GM21367 (cell line): ENCODE results near the gene DOC2B.
"Not testable (repeated sequence)": the region's sequence is repeated elsewhere in the genome, so short reads cannot be mapped to it uniquely, and the experiment has no call there.

ENCODE experiments used
- ATAC-seq: cut with Tn5 transposase; IDR thresholded peaks from one replicate; pipeline ENCODE4 v1.9.1; 2021; ENCODE audit not compliant: unreplicated experiment

DOC2B gene

DNA sequence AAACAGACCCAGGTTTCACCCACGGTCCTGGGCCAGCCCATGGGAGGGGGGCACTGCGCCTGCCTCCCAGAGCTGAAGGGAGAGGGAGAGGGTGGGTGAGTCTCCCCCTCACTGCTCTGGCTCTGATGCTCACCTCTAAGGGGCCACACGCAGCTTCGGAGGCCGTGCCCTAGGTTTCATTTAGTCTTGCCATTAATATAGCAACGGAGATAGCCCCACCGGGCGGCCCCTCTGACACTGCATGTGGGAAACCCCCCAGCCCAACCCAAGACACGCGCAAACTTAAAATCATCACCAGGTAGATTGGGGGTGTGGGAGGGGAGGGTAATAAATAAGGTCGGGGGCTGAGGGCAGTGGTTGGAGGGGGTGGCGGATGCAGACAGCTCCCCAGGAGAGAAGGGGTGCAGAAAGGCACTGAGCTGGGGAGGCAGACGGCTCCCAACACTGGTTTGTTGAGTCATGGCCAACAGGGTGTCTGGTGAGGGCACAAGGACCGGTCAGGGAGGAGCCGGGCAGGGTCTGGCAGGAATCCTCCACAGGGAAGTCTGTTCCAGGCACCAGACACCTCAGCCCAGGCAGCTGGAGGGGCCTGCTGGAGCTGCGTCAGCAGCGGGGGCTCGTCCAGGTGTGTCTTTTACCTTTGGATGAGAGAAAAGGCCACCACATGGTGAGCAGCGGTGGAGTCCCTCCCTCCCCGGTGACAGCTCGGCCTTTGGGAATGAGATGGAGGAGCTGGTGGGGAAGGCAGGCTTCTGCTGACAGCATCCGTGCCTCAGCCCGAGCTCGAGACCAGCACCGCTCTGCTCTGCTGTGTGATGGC is 32.0 kb upstream of the DOC2B start:
- ATAC-seq: no peak

DNA sequence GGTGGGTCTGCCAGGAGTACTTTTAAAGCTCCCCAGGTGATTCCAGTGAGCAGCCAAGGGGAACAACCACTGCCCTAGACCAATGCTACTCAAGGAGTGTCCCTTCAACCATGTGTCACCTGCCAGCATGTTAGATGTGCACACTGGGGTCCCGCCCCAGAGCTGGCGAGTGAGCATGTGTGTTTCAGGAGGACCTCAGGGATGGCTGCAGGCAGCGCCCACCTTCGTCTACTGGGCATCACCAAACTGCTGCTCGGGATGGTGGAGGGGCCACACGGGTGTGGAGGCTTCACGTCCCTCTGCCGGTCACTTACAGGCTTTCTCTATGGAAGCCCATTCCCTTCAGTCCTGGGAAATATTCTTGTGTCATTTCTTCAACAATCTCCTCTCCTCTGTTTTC is 29.0 kb upstream of the DOC2B start:
- ATAC-seq: no peak

DNA sequence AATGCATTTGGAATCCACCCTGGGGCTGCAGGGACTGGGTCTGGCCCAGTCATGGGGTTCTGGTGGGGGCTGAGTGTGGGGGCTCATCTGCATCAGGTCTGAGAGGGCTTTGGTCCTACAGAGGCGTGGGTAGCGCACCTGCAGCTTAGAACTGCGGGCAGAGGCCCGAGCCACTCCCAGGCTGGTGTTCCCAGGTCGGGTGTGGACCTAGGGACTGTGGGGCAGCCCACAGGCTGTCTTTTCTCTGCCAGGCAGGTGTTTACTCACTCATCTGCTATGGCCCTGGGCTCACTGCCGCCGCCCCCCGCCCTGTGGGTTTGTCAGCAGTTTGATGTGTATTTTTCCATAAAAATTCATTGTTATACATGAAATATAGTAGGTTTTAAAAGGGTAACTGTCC is 27.0 kb upstream of the DOC2B start:
- ATAC-seq: no peak

DNA sequence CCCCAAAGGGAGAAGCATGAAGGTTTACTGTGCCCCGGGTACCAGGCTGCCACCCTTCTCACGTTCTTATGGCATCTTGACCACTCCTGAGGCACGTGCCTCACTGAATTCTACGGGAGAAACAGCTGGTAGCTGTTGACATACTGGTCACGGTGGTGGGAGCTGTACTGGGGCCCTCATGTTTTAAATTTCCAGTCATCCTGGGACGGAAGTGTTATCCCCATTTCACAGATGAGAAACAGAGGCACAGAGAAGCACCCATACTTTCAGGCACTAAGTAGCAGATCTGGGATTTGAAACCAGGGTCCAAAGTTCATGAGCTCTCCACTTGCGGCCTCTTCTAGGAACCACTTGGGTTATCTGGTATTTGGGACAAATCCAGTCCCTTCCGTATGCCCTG is 26.3 kb upstream of the DOC2B start:
- ATAC-seq: no peak

DNA sequence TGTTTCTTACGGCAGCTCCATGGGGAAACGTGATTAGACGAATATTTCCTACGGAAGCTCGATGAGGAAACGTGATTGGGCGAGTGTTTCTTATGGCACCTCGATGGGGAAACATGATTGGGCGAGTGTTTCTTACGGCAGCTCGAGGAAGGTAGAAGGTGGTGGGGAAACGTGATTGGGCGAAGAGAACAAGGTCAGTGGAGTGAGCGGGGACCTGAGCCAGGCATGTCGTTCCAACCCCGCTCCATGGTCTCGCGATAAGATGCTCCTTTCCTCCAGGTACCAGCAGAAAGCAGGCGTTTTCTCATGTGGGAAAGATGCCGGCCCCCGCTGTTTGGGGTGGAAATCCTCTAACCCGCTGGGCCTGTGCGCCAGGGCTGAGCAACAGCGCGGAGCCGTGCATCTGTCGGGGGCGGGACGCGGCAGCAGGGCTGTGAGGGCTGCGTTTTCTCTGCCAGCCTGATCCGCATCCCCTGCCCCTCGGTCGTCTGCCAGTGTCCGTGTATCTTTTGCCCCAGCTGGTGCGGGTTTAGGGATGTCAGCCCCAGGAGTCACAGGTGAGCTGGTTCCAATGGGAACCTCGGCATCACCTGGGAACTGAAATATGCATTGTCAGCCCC is 25.6 kb upstream of the DOC2B start:
- no peak for ATAC-seq

DNA sequence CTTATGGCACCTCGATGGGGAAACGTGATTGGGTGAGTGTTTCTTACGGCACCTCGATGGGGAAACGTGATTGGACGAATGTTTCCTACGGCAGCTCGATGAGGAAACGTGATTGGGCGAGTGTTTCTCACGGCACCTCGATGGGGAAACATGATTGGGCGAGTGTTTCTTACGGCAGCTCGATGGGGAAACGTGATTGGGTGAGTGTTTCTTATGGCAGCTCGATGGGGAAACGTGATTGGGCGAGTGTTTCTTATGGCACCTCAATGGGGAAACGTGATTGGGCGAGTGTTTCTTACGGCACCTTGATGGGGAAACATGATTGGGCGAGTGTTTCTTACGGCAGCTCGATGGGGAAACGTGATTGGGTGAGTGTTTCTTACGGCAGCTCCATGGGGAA is 25.0 kb upstream of the DOC2B start:
- not testable (repeated sequence) for ATAC-seq

DNA sequence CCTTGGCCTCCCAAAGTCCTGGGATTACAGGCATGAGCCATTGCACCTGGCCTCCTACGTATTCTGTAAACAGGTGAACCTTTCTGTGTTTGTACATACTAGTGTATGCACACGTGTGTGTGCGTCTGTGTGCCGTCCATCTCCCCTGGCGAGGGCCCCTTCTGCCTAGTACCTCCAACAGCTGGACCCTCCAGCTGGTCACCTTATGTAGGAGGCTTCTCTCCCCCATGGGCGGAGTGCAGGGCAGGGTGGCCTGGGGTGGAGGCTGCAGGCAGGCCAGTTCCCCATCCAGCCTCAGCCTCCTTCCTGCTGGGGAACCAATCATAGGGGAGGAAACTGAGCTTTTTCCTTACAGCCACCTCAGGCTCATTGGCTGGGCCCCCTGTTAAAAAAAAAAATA is 24.4 kb upstream of the DOC2B start:
- ATAC-seq: no peak

DNA sequence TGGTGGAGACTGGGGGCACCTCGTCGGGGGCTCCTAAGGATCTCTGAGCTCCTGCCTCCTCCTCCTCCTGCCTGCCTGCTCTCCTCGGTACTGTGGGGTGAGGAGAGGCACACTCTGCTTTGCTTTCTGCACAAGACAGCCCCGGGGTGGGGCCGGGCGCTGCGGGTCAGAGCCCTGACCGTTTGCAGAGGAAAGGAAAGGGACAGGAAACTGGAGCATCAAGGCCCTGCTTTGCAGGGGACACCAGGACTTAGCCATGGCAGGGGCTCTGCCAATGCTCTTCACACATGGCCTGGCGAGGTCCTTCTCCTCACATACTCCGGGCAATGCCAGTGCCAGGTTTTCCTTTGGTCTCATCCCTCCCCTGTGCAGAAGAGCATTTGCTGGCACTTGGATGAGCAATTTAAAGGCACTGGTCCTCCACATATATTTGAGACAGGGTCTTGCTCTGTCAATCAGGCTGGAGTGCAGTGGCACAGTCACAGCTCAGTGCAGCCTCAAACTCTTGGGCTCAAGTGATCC is 23.8 kb upstream of the DOC2B start:
- ATAC-seq: no peak

DNA sequence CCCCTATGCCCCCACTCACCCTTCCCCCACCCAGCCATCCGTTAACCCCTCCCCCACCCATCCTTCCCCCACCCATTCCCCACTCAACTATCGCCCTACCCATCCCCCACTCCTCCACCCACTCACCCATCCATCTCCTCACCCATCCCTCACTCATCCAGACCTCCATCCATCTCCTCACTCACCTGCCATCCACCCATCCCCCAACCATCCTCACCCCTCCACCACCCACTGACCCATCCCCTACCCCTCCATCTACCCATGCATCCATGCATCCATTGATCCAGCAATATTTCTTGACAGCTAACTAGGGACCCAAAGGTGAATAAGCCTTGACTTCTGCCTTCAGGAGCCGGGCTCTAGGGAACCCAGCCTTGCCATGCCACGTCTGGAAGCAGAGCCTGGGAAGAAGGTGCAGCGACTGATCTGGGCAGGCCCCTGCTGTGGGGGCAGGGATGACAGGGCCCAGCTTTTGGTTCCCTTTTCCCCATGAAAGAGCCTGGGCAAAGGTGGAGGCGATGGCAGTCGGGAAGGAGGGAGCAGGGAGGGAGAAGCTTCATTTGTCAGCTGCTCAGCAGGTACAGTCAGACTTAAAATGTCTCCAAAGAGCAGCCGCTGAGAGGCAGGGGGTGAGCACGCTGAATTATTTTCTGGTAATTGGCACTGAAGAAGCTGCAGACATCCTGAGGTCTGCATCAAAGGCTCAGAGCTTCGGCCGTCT is 23.1 kb upstream of the DOC2B start:
- ATAC-seq: no peak

DNA sequence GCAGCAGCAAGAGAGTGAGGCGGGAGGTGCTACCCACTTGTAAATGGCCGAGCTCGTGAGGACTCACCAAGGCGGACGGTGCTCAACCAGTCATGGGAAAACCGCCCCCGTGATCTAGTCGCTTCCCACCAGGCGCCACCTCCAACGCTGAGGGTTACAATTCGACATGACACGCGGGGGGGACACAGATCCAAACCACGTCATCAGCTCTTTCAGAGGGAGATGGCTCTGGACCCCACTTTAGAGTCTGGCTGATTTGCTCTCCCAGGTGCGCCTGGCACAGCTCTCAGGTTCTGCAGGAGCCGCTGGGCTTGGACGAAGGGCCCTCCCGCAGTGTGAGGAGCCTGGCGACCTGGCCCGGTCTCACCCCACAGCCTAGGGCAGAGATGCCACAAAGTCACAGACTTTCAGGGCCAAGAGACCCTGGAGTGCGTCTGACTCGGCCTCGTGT is 21.1 kb upstream of the DOC2B start:
- no peak for ATAC-seq

DNA sequence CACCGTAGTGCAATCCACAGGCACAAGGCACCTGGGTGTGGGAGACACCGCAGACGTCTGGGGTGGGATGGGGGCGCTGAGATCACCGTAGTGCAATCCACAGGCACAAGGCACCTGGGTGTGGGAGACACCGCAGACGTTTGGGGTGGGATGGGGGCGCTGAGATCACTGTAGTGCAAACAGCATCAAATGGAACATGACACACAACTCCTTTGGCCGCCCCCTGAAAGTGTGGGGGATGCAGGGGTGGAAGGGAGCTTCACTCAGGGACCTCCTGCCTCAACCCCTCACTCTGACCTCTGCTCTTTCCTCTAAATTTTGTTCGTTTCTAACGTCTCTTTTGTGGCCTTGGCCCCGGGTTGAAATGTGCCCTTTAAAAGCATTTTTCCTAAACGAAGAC is 20.3 kb upstream of the DOC2B start:
- ATAC-seq: not testable (repeated sequence)

DNA sequence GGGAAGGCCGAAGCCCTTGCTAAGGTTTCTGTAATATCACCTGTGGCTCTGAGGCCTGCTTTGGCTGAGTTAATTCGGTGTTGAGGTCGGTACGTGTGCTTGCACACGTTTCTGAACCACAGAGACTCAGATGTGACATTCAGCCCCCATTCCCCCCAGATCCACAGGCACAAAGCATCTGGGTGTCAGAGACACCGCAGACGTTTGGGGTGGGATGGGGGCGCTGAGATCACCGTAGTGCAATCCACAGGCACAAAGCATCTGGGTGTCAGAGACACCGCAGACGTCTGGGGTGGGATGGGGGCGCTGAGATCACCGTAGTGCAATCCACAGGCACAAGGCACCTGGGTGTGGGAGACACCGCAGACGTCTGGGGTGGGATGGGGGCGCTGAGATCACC is 19.8 kb upstream of the DOC2B start:
- ATAC-seq: not testable (repeated sequence)

DNA sequence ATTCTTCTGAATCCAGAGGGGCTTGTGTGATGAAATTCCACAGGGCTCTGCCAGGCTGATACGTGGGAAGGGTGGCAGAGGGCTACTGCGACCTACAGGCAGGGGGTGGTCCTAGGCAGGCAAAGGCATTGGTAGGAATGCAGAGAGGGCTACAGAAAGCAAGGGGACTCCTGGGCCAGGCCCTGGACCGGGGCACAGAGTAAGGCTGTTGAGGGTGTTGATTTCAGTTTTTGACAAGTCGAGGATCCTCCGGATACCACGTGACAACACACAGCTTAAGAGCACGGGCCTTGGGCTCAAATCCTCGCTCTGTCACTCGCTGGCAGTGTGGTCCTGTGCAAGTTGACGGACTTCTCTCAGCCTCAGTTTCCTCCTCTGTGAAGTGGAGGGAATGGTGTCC is 19.1 kb upstream of the DOC2B start:
- no peak for ATAC-seq

DNA sequence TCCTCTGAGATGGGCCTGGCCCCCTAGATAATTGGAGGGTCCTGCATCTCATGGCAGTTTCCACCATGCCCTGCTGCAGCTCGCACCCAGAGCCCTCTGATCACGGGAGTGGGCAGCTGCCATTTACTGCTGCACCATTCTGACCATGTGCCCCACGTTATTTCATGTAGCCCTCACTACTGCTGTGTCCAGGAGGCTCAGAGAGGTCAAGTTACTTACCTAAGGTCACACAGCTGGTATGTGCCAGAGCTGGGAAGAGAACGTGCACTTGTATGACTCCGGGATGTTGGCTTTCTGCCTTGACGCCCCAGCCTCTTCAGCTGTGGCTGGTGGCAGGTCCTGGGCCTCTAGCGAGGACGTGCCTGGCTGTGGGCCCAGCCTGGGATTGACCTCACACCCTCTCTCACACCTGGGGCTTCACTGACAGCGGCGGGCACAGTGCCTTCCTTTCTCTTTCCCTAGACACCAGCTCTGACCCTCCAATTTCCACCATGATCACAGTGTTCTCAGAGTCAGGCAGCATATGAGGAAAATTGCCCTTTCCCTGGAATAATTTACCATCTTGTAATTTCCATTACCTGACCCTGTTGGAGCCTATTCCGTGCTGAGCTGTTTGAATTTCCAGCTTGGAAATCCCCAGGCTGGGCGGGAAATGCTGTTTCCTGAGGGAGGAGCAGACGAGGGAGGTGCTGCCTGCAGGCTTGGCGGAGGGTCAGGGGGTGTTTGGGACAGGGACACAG is 18.5 kb upstream of the DOC2B start:
- ATAC-seq: no peak

DNA sequence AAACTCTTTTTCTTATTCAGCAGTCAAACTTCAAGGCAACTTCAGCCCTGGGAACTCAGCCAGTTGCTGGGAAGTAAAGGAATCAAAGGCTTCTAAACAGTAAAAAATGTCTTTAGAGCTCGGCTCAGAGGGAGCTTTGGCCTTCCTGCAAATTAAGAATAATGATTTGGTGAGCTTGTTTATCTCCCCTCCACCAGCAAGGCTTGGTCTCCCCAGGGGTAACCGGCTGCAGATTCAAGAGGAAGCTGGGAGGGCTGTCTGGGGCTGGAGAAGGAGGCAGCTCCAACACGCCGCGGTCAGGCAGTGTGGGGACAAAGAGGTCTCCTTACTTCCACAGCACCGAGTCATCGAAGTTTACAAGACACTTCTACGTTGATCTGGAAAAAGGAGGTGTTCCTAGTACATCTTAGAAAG is 17.7 kb upstream of the DOC2B start:
- ATAC-seq: no peak

DNA sequence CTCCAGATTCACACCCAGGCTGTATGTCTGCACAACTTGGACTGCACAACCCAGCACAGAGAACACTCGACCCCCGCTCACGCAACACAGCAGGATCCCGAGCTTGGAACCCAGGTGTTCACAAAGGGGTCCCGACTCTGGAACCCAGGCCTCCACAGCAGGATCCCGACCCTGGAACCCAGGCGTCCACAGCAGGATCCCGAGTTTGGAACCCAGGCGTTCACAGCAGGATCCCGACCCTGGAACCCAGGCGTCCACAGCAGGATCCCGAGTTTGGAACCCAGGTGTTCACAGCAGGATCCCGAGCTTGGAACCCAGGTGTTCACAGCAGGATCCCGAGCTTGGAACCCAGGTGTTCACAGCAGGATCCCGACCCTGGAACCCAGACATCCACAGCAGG is 16.8 kb upstream of the DOC2B start:
- not testable (repeated sequence) for ATAC-seq

DNA sequence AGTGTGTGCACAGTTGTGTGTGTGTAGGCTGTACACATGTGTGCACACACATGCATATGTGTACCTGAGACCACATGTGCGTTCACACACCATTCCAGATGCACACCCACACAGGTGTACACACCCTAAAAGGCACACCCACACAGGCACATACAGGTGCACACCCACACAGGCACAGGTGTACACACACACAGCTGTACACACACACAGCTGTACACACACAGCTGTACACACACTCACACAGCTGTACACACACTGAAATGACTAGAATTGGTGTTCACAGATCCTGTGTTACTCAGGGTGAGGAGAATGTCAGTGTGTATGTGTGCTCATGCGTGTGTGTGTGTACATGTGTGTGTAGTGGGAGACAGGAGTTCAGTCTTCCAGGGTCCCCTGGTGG is 15.9 kb upstream of the DOC2B start:
- no peak for ATAC-seq

DNA sequence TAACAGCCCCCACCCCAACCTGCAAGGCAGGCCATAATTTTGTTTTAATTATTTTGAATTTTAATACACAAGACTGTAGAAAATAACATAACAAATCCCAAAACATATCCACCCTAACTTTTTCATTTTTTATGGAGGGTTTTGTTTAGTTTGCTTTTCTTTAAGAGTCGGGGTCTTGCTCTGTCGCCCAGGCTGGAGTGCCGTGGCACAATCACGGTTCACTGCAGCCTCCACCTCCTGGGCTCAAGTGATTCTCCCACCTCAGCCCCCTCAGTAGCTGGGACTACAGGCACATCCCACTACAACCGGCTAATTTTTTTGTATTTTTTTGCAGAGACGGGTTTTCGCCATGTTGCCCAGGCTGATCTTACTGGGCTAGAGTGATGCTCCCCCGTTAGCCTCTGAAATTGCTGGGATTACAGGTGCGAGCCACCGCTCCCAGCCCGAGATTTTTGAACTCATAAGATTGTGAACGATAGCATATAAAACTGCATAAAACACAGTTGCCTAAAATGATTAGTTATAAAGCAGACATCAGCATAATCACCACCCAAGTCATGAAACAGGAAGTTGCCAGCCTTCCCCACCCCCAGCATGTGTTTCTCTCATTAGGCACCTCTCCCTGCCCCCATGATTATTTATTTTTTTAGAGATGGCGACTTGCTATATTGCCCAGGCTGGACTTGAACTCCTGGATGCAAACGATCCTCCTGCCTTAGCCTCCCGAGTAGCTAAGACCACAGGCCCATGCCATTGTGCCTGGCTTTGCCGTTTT is 13.6 kb upstream of the DOC2B start:
- ATAC-seq: no peak

DNA sequence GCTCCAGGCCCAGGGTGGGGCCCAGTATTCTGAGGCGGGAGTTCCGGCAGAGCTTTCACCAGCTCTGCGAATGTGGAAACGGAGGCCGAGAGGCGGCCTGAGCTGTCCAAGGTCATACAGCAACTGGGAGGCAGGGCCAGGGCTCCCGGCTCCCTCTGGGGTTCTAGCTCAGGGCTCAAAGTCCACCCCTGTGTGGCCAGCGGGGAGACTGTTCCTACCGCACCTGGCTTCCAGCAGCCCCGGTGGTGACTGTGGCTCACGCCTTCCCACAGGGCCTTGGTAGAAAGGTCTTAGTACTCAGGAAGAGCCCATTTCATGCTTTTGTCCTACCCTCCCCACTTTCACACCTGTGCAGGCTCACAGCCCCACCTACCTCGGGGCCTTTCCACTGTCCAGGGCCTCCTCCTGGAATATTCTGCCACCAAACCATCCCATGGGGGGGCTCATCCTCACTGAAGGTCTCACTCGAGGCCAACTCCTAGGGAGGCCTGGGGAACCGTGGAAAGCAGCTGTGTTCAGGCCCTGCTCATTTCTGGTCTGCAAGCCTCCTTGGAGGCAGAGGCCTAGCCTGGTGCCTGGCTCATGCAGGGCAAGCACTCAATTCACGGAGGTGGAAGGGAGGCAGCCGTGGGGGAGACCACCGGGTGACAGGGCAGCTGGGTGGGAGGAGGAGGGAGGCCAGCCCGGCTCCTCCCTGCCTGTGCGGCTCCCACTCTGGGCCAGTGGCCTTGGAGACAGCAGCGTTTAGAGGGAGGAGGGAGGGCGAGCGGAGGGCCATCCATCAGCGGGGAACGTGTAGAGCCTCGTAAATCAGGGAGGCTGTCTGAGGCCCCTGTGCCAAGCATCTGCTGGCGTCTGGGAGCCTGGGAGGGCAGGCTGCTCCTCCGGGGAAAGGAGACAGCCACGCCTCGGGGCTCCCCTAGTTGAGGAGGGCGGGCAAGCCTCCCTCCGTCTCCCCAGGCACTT is 12.7 kb upstream of the DOC2B start:
- no peak for ATAC-seq
